ENCODE measurements around the gene PLA2G2C.
"Not testable (repeated sequence)": the region's sequence is repeated elsewhere in the genome, so short reads cannot be mapped to it uniquely, and the experiment has no call there.

Gene PLA2G2C, protein sequence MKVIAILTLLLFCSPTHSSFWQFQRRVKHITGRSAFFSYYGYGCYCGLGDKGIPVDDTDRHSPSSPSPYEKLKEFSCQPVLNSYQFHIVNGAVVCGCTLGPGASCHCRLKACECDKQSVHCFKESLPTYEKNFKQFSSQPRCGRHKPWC

DNA sequence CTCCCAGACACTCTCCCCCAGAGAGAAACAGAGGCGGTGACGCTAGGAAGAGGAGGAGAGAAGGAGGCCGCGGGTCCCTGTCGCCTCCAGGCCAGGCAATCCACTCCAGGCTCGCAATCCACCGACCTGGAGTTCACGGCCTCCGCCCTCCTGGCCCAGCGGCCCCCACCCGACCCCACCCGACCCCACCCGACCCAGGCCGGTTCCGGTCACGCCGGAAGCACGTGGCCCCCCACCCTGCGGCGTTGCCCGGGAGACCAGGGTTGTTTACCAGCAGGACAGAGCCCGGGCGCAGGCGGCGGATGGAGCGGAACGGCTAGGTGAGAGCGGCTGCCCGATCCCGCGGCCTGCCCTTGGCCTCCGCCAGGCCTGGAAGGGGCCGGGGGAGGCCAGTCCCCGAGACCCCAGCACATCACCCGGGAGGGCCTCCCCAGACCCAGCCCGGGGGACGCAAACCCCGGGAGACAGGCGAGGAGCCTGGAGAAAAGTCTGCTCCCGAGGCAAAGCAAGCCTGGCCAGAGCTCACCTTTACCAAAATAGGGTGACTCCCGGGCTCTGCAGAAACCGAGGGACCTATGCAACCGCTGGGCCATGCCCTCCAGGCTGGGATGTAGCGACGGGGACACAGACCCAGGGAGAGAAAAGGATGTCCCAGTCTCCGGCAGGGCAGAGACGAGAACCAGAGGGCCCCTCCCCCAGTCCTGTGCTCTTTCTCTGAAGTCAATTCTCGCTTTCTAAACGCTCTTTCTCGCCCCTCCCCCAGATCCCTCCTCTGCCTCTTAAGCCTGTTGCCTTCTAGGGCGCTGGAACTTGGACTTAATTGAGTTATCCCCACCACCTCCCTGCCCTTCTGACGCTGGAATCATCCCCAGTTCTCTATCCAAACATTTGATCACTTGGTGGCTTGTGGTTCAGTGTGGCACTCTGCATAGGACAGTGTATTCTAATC is at the start of gene PLA2G2C, which contains the start of gene UBXN10:
Gene PLA2G2C (minus strand): TSS at position 685 of the 949 bp plus-strand sequence. CDS start 9,155 bp downstream, outside the sequence.
Gene UBXN10 (plus strand): TSS at position 263 of the 949 bp plus-strand sequence. CDS start 4,466 bp downstream, outside the sequence.
- DNase-seq (ENCODE audit: low read depth, low spot score), result no peak

DNA sequence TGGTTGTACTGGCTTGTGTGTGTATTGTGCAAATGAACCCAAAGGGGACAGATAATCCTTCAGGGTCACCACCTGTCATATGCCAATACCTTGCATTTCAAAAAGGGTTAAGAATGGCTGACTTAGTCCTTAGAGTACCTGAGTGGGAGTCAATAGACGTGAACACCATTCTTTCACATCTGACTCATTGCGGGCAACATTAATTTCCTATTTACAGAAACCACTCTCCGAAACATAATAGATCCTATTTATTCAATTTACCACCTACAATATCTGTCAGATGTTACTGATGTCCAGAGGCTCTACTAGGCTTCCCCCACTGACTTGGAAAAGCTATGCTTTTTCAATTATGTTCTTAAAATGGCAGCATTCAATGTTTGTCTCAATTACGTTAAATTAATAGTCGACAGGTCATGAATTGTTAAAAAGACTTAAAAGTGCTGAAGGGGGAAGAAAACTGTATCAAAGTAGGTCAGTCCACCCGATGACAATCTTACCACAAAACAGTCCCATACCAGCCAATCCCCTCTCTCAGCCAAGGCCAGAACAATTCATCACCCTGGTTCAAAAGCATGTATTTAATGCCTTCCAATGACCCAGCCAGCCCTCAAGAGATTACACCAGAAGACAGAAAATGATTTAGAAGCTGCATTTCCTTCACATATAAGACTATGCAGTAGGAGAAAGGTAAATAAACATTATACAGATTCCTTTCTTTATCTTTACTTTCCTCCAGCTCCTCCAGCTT is 48.6 kb upstream of the PLA2G2C start:
- no peak for DNase-seq (ENCODE audit: low read depth, low spot score)

DNA sequence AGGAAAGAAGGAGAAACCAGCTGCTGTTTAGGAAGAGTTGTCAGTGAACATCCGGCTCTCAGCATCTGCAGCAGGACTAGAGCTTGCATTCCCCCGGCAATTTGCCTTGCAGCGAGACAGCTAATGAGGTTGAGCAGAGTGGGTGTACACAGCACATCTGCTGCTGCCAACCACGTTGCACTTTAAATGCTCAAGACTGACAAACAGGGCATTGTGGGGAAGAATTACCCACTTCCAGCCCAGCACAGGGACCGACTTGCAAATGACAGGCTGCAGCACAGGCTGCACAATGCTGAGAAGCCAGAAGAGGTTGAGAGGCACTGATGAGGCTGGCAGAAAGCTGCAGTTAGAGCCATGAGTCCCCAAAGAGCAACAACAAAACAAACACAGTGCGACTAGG is 47.5 kb upstream of the PLA2G2C start:
- DNase-seq (ENCODE audit: low read depth, low spot score), result no peak

DNA sequence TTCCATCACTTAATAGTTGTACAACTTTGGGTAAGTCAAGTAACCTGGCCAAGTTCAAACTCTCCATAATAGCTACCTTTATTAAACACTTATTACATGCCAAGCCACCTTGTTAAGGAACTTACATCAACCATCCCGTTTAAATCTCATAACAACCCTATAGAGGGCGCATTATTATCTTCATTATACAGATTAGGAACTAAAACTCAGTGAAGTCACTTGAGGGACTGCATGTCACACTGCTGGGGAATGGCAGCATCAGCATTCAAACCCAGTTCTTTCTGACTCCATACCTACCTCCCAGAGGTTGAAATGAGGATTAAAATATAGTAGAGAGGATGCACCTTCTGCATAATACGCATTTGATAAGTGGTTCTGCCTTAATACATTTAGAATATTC is 47.1 kb upstream of the PLA2G2C start:
- DNase-seq (ENCODE audit: low read depth, low spot score), result no peak

DNA sequence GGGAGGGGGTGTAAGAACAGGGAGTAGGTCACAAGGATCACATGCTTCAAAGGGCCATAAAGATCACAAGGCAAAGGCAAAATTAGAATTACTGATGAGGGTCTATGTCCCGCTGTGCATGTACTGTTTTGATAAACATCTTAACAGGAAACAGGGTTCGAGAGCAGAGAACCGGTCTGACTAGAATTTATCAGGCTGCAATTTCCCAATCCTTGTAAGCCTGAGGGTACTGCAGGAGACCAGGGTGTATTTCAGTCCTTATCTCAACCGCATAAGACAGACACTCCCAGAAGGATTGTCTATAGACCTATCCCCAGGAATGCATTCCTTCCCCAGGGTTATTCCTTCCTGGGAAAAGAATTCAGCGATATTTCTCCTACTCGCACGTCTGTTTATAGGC is 46.2 kb upstream of the PLA2G2C start:
- not testable (repeated sequence) for DNase-seq (ENCODE audit: low read depth, low spot score)

DNA sequence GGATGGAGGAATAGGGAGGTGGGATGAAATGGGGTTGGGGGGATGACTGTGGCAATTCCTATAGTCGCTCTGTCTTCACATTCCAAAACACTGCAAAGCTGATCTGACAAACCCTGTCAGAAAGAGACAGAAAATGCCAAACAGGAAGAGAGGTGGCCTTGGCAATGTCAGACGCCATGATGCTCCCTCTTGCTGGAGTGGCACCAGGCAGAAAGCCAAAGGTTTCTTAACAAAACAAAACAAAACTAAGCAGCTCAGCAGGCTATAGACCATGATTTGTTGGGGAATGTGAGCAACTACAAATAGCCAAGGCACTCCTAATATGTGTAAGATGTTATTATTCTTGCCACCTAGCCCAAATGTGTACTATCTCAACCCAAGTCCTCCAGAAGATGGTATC is 42.9 kb upstream of the PLA2G2C start:
- no peak for DNase-seq (ENCODE audit: low read depth, low spot score)

DNA sequence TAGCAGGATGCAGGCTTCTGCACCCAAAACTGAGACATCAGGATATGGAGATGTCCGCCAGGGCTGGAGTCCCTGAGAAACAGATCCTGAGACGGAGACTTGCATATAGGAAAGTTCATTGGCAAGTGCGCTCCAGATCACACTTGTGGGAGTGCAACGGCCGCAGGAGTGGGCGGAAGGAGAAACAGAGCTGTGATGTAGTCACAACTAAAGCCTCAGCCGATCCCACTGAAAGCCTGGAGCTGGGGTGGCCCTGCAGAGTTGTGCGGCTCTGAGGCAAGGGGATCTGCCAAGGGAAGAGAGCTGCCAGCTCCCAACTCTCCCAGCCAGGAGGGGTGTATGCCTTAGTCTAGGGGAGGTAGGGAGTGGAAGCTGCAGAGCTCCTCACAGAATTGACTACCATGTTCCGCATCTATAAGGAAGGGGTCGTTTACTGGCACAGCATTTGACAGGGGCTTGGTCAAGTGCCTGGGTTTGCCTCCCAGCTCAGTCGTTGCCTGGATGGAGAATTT is 42.1 kb upstream of the PLA2G2C start:
- no peak for DNase-seq (ENCODE audit: low read depth, low spot score)

DNA sequence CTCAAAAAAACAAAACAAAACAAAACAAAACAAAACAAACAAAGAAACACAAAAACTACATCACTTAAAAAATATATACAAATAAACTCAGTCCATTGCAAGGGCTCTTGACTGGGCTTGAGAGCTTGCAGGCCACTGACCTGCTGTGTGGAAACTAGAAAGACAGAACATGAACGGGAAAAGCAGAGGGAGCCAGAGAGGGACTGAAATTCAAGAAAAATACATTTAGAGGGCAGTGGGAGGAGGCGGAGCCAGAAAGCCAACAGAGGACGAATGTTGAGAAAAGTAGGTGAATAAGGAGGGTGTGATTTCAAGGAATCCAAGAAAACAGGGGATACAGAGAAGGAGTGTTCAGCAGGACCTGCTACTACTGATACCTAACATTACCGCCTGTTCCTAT is 41.4 kb upstream of the PLA2G2C start:
- no peak for DNase-seq (ENCODE audit: low read depth, low spot score)

DNA sequence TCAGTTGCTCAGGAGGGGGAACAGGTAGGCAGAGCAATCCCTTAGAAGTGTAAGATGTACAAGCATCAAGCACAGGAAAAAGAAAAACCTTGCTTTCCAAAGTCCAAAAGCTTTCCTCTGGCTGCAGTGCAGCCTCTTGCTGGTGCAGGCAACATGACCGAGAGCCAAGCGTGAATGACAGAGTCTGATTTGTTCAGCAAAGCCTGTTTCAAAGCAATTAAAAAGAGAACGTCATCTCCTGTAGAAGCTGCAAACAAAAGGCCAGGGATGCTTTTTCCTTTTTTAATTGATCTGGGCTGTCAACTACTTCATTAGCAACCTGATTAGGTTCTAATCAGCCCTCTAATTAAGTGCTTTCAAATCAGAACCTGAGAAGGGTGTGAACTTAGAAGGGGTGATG is 38.2 kb upstream of the PLA2G2C start:
- DNase-seq (ENCODE audit: low read depth, low spot score), result no peak

DNA sequence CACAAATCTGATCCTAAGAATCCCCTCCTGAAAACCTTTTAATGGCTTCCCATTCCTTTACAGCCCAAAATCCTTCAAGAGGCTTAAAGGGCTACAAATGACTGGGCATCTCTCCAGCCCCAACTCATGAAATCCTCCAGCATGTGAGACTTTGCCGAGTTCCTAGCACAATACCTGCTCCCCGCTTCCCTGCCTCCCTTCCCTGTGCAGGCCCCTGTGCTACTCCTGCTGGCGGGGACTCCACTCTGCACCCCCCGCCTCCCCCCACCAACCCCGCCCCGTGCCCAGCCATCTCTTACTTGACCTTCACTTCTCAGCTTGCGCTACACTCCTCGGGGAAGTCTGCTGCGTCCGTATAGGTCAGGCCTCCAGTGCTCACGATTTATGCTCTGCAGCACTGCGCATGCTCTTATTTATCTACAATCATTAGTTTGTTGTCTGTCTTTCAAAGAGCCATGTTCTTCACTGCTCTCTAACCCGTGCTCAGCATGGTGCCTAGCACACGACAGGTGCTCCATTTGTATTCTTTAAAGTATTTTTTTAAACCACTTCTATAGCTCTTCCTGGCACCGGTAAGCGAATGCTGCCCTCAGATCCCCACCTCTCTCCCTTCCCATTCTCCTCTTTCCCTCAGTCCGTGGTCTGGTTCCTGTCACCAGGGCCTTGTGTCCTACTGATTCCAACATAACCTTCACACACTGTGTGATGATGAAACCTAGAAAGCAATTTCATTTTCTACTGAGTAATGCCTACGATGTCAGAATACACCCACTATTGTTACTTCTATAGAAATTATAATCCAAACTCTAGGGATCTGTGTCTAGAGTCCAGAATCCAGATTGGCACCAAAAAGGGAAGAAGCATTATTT is 37.5 kb upstream of the PLA2G2C start:
- no peak for DNase-seq (ENCODE audit: low read depth, low spot score)

DNA sequence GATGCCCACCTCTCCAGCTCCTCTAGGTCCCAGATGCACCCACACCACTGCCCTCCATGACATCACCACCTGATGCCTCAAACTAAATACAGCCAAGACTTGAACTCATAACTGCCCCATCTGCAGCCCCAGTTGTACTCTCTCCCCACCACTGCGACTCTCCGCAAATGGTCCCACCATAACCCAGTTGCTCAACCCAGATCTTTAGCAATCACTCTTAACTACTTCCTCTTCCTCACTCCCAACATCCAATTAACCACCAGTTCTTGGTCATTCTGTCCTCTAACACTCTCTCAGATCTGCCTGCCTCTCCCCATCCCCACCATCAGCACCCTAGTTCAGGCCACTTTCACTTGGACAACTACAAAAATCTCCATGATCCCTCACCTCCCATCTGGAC is 36.8 kb upstream of the PLA2G2C start:
- no peak for DNase-seq (ENCODE audit: low read depth, low spot score)

DNA sequence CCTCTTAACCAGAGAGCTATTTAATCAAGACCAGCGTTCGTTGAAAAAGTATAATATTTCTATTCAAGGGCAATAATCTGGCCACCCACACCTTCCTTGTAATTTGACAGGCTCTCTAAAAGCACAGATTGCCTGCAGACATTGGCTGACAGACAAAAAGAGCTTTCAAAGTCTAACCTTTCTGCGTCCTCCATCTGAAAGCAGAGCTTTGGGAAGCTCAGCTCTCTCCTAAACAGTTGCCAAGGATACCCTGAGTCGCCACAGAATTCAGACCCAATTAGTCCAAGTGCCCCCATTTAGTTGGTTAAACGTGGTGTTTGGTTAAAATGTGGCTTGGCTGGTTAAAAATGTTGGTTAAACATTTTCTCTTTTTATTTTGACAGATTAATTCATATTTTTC is 33.7 kb upstream of the PLA2G2C start:
- DNase-seq (ENCODE audit: low read depth, low spot score), result no peak

DNA sequence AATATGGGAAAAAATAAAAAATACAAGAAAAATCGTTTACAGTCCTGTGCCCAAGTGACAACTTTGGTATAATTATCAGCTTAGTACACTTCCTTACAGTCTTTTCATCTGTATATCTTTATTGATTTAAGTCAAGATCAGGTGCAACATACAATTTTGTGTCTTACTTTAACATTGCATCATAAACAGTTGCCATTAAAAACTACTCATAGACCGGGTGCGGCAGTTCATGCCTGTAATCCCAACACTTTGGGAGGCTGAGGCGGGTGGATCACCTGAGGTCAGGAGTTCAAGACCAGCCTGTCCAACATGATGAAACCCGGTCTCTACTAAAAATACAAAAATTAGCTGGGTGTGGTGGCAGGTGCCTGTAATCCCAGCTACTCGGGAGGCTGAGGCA is 32.7 kb upstream of the PLA2G2C start:
- not testable (repeated sequence) for DNase-seq (ENCODE audit: low read depth, low spot score)

DNA sequence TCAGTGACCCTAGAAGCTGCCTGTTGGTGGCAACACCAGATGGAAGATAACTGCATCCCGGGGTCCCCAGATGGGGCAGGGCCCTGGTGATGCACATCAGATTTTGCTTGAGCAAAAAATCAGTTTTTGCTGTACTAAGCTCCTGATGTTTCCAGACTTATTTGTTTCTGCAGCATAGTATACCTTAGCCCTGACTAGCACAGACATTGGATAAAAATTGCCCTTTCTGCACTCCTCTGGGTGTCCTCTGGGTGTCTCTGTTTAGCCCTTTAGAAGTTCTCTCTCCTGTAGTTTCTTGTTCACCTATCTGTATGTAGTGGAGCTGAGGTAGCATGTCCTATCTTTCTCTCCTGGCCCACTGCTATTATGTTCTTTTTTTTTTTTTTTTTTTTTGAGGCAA is 30.3 kb upstream of the PLA2G2C start:
- no peak for DNase-seq (ENCODE audit: low read depth, low spot score)

DNA sequence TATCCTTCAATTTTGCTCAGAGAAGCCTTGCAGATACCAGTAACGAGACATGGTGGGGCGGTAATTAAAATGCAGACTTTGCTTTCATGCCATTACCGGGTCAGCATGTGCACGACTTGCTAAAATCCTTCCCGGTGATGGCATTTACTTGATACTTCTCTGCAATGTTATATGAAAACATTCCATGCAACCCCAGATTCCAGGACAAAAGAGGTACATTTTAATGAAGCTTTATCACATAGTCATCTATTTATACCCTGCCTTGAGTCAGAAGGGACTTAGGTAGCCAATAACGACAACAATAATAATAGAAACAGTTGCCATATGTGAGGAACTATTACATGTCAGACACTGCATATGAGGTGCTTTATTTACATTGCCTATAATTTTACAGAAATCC is 29.4 kb upstream of the PLA2G2C start:
- no peak for DNase-seq (ENCODE audit: low read depth, low spot score)

DNA sequence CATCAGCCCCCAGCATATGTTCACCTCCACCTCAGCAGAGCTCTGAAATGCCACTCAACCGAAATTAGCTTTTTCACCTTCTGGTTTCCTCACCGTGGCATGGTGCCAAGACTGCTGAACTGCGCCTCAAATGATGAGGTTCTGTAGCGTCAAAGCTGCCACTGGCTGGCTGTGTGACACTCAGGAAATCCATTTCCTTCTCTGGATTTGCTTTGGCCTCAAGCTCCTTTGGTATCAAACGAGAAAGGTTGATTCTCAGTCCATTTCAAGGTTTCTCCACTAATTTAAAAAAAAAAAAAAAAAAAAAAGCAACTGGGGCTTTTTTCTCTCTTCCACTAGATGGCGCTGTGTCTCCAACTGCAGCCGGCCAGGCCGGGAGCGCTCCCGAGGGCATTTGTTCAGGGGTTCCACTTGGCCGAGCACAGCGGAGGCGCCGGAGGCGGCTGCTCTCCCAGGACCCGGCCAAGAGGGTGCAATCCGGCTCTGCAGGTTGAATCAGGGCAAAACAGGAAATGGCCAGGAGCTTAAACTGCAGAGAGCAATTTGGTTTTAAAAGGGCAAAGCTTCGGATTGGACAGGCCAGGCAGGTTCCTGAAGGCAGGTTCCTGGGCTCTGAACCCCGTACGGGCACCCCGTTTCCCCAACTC is 26.5 kb upstream of the PLA2G2C start:
- DNase-seq (ENCODE audit: low read depth, low spot score), result no peak

DNA sequence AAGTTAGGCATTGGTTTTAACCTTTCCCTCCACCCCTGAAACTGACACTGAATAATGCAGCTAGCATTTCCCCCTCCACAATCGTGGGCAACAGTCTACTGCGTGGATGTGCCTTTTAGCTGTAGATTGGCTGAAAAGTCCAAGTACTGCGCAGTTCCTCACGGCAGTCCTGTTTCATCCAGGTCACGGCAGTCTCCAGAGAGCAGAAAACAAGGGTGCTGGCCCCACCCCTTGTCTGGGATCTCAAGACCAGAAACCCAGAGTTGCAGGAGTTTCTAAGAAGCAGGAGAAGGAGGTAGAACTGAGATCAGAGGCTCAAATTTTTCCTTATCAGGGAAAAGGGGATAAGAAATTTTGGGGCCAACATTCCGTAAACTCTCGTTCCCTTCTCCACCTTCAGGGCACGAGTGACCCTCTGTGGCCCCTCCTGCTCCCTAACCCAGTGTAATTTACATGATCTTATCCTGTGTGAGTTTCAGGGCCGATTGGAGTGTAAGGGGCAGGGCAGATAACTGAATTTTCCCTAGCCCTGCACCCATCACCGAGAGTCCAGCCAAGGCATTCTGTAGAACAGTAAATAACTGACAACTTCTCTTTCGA is 25.9 kb upstream of the PLA2G2C start:
- DNase-seq (ENCODE audit: low read depth, low spot score), result no peak

DNA sequence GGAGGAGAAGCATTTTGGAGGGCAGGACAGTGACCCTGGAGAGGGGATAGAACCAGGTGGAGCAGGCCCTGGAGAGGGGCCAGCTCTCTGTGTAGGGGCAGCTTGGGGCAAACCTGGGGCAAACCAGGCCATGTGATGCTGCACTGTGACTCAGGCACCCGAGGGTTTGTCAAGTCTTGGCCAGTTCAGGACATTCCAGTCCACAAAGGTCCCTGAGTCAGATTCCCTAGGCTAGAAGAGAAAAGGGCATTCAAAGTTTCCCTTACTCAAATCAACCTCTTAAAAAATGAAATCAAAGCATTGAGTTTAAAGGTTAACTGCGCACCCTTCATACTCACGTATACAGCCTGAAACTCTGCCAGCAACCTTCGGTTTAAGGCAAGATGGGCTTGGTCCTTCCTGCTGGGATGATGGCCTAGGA is 25.2 kb upstream of the PLA2G2C start:
- DNase-seq (ENCODE audit: low read depth, low spot score), result no peak

DNA sequence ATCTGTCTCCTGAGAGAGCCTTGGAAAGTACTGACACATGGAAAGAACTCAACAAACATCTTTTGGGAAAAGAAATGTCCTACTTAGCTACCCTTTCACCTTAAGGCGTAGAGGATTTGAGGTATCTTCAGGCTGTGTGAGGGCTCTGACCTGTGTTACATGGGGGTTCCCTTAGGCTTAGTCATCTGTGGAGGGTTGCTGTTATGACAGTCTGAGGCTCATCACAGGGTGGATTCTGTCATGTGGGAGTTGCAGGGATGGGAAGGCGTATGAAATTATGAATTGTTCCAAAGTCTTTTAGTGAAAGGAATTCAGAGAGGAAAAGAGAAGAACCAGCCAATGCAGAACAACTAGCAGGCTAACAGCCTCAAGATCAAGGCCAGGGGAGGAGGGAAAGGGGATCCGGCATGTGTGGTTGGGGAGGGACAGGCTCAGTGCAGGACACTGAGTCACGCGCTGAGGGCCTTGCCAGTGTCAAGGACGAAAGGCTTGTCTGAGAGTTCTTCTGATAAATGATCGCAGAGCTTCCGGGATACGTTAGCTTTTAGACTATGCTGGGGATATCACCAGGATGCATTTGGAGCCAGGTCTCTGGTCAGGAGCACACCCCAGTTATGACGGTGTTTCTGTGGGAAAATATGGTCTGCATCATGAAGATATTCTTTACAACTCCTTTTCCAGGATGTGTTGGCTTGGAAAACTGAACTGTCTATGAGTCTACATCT is 24.6 kb upstream of the PLA2G2C start:
- no peak for DNase-seq (ENCODE audit: low read depth, low spot score)
